ENCODE data around the gene DFFB. TPM values are rescaled to one million over a fixed set of nuclear protein-coding genes. Genes with fewer than 3 reads are reported as not detected.

DFFB gene
- total and polyA plus RNA-seq, 8 donors, result 5.4 to 14.7 (median 11.2) TPM

DNA sequence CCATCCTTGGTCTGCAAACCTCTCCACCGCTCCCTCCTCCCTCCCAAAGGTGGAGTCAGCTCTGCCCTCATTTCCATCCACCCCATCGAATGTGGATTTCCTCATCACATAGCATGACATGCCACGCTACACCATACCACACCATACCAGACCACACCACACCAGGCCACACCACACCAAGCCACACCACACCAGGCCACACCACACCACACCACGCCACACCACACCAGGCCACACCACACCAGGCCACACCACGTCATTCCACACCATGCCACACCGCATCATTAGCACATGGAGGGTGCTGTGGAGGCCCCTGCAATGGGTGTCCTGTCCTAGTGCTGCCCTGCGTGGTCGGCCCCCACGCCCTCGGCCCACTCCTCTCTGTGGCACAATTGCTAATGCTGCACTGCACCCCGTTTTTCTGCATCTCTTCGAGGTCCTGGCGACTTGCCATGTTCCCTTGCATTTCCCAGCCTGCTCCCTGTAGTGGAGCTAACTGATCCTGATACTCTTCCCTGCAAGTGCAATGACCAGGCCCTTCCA lies 11.3 kb downstream of the DFFB start:
- no peaks in the 10 kb centered on the region for H3K9me3 ChIP-seq
- H3K4me1 ChIP-seq, result no peaks in the 10 kb centered on the region
- intact Hi-C loops (cut with DNase I), result no loop called here
- no peak overlapping the region for H3K27ac ChIP-seq
- TF ChIP-seq, protein P1, sequence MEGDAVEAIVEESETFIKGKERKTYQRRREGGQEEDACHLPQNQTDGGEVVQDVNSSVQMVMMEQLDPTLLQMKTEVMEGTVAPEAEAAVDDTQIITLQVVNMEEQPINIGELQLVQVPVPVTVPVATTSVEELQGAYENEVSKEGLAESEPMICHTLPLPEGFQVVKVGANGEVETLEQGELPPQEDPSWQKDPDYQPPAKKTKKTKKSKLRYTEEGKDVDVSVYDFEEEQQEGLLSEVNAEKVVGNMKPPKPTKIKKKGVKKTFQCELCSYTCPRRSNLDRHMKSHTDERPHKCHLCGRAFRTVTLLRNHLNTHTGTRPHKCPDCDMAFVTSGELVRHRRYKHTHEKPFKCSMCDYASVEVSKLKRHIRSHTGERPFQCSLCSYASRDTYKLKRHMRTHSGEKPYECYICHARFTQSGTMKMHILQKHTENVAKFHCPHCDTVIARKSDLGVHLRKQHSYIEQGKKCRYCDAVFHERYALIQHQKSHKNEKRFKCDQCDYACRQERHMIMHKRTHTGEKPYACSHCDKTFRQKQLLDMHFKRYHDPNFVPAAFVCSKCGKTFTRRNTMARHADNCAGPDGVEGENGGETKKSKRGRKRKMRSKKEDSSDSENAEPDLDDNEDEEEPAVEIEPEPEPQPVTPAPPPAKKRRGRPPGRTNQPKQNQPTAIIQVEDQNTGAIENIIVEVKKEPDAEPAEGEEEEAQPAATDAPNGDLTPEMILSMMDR (IDR thresholded peaks at IDR 0.05), result no peak
- H3K4me3 ChIP-seq, result no peak overlapping the region
- peak in 2 of 4 donors; percentile 23 to 33 for DNase-seq
- peaks cover 0 to 66% of the 10 kb centered on the region in 2 donors for H3K36me3 ChIP-seq
- H3K27me3 ChIP-seq, result no peaks in the 10 kb centered on the region
- no peak for ATAC-seq

DNA sequence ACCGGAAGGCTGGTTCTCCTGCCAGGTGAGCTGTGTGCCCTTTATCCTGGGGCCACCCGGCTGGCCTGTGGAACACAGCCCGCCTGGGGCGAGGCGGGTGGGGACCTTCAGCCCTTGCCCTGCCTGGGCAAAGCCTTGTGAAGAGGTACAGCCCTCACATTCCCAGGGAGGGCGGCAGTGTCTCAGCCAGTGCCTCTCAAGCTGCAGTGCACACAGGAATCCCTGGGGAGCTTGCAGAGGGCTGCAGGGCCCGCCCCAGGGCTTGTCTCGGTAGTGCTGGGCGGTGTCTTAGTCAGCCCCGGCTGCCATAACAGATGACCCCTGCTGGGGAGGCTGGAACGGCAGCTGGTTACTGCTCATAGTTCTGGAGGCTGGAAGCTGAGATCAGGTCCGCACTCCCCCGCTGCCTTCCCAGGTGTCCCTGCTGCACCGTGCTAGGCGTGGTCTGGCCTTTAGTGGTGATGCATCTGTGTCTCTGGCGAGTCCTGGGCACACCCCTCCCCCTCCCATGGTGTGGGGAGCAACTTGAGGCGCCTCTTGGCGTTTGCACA lies 12.6 kb downstream of the DFFB start:
- H3K4me1 ChIP-seq, result no peaks in the 10 kb centered on the region
- TF ChIP-seq, protein P1 (IDR thresholded peaks at IDR 0.05), result no peak
- intact Hi-C loops (cut with DNase I), result no loop called here
- ATAC-seq (no peak), DNase-seq (peak in 1 of 4 donors; percentile 61)
- H3K36me3 ChIP-seq, result peaks cover 0 to 71% of the 10 kb centered on the region in 2 donors
- no peaks in the 10 kb centered on the region for H3K9me3 ChIP-seq
- H3K27me3 ChIP-seq, result no peaks in the 10 kb centered on the region
- H3K4me3 ChIP-seq, result no peak overlapping the region
- no peak overlapping the region for H3K27ac ChIP-seq

DNA sequence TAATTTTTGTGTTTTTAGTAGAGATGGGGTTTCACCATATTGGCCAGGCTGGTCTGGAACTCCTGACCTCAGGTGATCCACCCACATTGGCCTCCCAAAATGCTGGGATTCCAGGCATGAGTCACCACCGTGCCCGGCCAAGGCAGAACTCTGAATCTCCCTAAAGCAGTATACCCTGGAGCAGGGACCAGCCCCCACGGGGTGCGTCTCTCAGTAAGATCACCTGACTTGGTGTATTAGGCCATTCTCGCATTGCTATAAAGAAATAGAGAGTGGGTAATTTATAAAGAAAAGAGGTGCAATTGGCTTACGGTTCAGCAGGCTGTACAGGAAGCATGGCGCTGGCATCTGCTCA lies 14.2 kb downstream of the DFFB start:
- H3K4me1 ChIP-seq, result no peaks in the 10 kb centered on the region
- no peaks in the 10 kb centered on the region for H3K27me3 ChIP-seq
- no peak overlapping the region for H3K4me3 ChIP-seq
- H3K36me3 ChIP-seq, result peaks cover 0 to 84% of the 10 kb centered on the region in 2 donors
- TF ChIP-seq, protein P1 (IDR thresholded peaks at IDR 0.05), result no peak
- ATAC-seq, result no peak
- DNase-seq, result peak in 1 of 4 donors; percentile 37
- no peaks in the 10 kb centered on the region for H3K9me3 ChIP-seq
- no peak overlapping the region for H3K27ac ChIP-seq
- intact Hi-C loops (cut with DNase I), result no loop called here

DNA sequence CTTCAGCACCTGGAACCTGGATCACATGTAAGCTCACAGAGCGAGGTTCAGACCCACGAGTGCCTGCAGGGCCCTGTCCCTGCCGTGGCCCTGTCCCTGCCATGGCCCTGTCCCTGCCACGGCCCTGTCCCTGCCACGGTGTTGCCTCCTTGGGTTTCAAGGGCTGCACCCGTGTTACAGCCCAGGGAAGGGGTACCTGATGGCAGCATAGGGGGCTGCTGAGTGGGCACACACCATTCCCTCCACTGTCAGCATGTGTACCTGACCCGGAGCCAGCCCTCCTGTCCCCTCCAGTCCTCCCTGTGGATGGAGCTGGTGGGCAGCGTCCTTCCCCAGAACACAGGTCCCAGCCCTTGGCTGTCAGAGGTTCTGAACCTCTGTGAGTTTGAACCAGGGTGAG lies 15.3 kb downstream of the DFFB start:
- H3K36me3 ChIP-seq, result peaks cover 0 to 82% of the 10 kb centered on the region in 2 donors
- TF ChIP-seq, protein P1 (IDR thresholded peaks at IDR 0.05), result no peak

DNA sequence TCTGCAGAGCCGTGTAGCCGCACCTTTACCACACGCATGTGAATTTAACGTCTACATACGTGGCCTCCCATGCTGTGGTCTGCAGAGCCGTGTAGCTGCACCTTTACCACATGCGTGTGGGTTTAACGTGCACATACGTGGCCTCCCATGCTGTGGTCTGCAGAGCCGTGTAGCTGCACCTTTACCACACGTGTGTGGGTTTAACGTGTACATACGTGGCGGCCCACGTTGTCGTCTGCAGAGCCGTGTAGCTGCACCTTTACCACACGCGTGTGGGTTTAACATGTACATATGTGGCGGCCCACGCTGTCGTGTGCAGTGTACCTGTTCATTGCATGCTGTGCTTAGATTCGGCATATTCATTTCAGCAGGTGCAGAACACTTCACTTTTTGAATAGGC lies 17.5 kb downstream of the DFFB start:
- no peaks in the 10 kb centered on the region for H3K4me1 ChIP-seq
- H3K27ac ChIP-seq, result no peak overlapping the region
- TF ChIP-seq, protein P1 (IDR thresholded peaks at IDR 0.05), result no peak
- peaks cover 0 to 16% of the 10 kb centered on the region in 2 donors for H3K9me3 ChIP-seq
- ATAC-seq, result no peak
- intact Hi-C loops (cut with DNase I), result no loop called here
- DNase-seq, result peak in 1 of 4 donors; percentile 19
- no peak overlapping the region for H3K4me3 ChIP-seq
- no peaks in the 10 kb centered on the region for H3K27me3 ChIP-seq
- peaks cover 0 to 84% of the 10 kb centered on the region in 2 donors for H3K36me3 ChIP-seq

More for the DNA sequence above, 15.3 kb downstream of the DFFB start:
- H3K27ac ChIP-seq, result no peak overlapping the region
- H3K4me1 ChIP-seq, result no peaks in the 10 kb centered on the region
- intact Hi-C loops (cut with DNase I), result no loop called here
- no peak overlapping the region for H3K4me3 ChIP-seq
- ATAC-seq (no peak), DNase-seq (peak in 1 of 4 donors; percentile 50)
- H3K27me3 ChIP-seq, result no peaks in the 10 kb centered on the region
- H3K9me3 ChIP-seq, result no peaks in the 10 kb centered on the region

All from left lung (tissue), 10 donors.